Natural killer cell (primary cell): ENCODE data around the gene ARL5A. TPM values are rescaled to one million over a fixed set of nuclear protein-coding genes. Genes with fewer than 3 reads are reported as not detected.
A peak's percentile ranks its signal among the peaks of the same experiment; 100 is the strongest.

Experiments
- ATAC-seq, 3 donors: fragments of 150-1000 bp in 2 of 3; fragments of 200-7000 bp in 1 of 3; cut with Tn5 transposase; 1 replicate in 1 of 3; 2 replicates in 2 of 3; pipeline ENCODE4 v1.10.0; 2021; ENCODE audit warnings: mild to moderate bottlenecking in 2 of 3, moderate library complexity in 2 of 3
- DNase-seq, 2 donors: peaks; one replicate each; pipeline versions ENCODE4 v3.0.0 to v3.0.0-alpha.2; 2013 to 2021; ENCODE audit warnings: mixed read lengths in 1 of 2
- H3K27ac ChIP-seq: one replicate; pipeline ENCODE4 v1.5.1; 2013; ENCODE audit warnings: mild to moderate bottlenecking, low read length
- H3K27me3 ChIP-seq: one replicate; pipeline ENCODE4 v1.6.1; 2013; ENCODE audit warnings: low read length; ENCODE audit not compliant: control insufficient read depth, insufficient read depth
- H3K36me3 ChIP-seq: one replicate; pipeline ENCODE4 v1.6.1; 2013; ENCODE audit warnings: low read length; ENCODE audit not compliant: control insufficient read depth, insufficient read depth
- H3K4me1 ChIP-seq: one replicate; pipeline ENCODE4 v1.6.1; 2013; ENCODE audit warnings: low read length; ENCODE audit not compliant: control insufficient read depth, insufficient read depth
- H3K4me3 ChIP-seq: one replicate; pipeline ENCODE4 v1.5.1; 2013; ENCODE audit warnings: low read length
- H3K9me3 ChIP-seq: one replicate; pipeline ENCODE4 v1.6.1; 2013; ENCODE audit warnings: low read length; ENCODE audit not compliant: control insufficient read depth, insufficient read depth
- H3K27ac Mint-ChIP-seq, 2 donors: one replicate each; pipeline ENCODE4 v1.8.0; 2022; ENCODE audit warnings: mild to moderate bottlenecking in 2 of 2, mixed read lengths in 2 of 2, moderate library complexity in 1 of 2
- H3K27me3 Mint-ChIP-seq, 2 donors: one replicate each; pipeline ENCODE4 v1.8.0; 2022; ENCODE audit warnings: low read depth in 2 of 2, mixed read lengths in 2 of 2
- H3K36me3 Mint-ChIP-seq: one replicate; pipeline ENCODE4 v1.8.0; 2022; ENCODE audit warnings: mixed read lengths
- H3K4me1 Mint-ChIP-seq, 2 donors: one replicate each; pipeline ENCODE4 v1.8.0; 2022; ENCODE audit warnings: mixed read lengths in 2 of 2
- H3K4me3 Mint-ChIP-seq: one replicate; pipeline ENCODE4 v1.8.0; 2022; ENCODE audit warnings: mild to moderate bottlenecking, moderate library complexity, mixed read lengths
- H3K9me3 Mint-ChIP-seq, 2 donors: one replicate each; pipeline ENCODE4 v1.8.0; 2022; ENCODE audit warnings: mixed read lengths in 2 of 2
- WGBS: methylation state at CpG from one replicate; pipeline ENCODE4 v1.1.7; 2013; ENCODE audit warnings: missing lambda C conversion rate; ENCODE audit not compliant: insufficient coverage; 5-methylcytosine and 5-hydroxymethylcytosine counted together
- intact Hi-C: fragments of 100-400 bp; cut with micrococcal nuclease; formaldehyde crosslinking; loops from one replicate; pipeline ENCODE4 v1.14.2; 2022
- total RNA-seq, 4 donors: library from RNA; stranded (reverse); fragments of 120-200 nt in 1 of 4; gene quantifications; one replicate each; pipeline versions ENCODE4 v1.2.3 to v1.2.4, GENCODE V29; 2013 to 2022
- TF ChIP-seq, protein P1 (sequence below): fragments of 200-600 bp; IDR thresholded peaks from one replicate; pipeline ENCODE4 v1.8.0; 2022; ENCODE audit warnings: antibody characterized with exemption

ARL5A gene
- total RNA-seq, 3 donors from 2014 or later (not counting 1 experiment from before 2014, with no cell fraction given) = 39.9 to 58.0 (median 56.5) TPM

DNA sequence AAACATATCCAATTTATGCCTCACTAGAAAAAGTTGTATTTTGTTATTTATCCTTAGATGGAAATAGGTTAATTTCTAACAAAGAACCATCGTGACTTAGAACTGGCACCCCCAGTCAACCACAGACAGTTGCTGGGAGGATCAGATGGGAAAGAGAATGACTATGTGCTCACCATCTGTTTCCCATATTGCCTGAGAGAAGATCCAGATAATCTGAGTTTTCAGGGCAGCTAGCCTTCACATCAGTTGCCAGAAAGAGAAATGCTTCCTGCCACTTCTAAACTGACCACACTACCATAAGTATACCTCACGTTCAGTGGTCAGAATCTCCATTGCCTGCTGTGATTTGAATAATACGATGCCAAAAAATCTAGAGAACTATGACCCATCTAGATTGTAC lies 65.5 kb downstream of the ARL5A start:
- H3K27ac Mint-ChIP-seq = peak overlapping the region; percentile 36 to 83
- Histone ChIP-seq H3K9me3 (no peaks in the 10 kb centered on the region), H3K4me3 (no peak overlapping the region), H3K27ac (no peak overlapping the region), H3K36me3 (no peaks in the 10 kb centered on the region), H3K4me1 (peaks cover 29% of the 10 kb centered on the region), H3K27me3 (no peaks in the 10 kb centered on the region)
- H3K36me3 Mint-ChIP-seq = no peaks in the 10 kb centered on the region
- H3K4me1 Mint-ChIP-seq = peaks cover 43 to 47% of the 10 kb centered on the region in 2 donors
- 39% methylated on average over 2 of the region's 3 CpGs for WGBS
- H3K9me3 Mint-ChIP-seq = no peaks in the 10 kb centered on the region
- no peak overlapping the region for H3K4me3 Mint-ChIP-seq
- ATAC-seq (no peak), DNase-seq (no peak)
- H3K27me3 Mint-ChIP-seq = no peaks in the 10 kb centered on the region
- TF ChIP-seq, protein P1, sequence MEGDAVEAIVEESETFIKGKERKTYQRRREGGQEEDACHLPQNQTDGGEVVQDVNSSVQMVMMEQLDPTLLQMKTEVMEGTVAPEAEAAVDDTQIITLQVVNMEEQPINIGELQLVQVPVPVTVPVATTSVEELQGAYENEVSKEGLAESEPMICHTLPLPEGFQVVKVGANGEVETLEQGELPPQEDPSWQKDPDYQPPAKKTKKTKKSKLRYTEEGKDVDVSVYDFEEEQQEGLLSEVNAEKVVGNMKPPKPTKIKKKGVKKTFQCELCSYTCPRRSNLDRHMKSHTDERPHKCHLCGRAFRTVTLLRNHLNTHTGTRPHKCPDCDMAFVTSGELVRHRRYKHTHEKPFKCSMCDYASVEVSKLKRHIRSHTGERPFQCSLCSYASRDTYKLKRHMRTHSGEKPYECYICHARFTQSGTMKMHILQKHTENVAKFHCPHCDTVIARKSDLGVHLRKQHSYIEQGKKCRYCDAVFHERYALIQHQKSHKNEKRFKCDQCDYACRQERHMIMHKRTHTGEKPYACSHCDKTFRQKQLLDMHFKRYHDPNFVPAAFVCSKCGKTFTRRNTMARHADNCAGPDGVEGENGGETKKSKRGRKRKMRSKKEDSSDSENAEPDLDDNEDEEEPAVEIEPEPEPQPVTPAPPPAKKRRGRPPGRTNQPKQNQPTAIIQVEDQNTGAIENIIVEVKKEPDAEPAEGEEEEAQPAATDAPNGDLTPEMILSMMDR = no peak
- intact Hi-C loops = no loop called here

DNA sequence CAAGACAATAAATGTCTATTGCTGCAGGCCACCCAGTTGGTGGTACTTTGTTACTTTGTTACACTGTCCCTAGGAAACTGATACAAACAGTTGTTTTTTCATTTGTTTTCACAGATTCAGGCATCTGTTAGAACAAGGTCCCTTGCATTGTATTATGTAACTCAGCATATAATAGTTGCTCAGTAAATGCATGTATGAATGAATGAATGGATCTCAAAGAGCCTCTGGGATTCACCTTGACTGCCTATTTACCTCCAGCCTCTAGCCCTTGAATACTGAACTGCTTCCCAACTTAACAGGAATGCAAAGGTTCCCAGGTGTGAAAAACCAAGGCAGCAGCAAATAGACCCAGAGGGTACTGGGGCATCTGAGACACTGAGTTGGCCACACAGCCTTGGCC lies 66.5 kb downstream of the ARL5A start:
- no peak for DNase-seq
- intact Hi-C loops = no loop called here
- Mint-ChIP-seq H3K9me3 (no peaks in the 10 kb centered on the region), H3K4me1 (peaks cover 37 to 38% of the 10 kb centered on the region in 2 donors), H3K27me3 (no peaks in the 10 kb centered on the region), H3K27ac (no peak overlapping the region), H3K4me3 (no peak overlapping the region), H3K36me3 (no peaks in the 10 kb centered on the region)
- Histone ChIP-seq H3K36me3 (no peaks in the 10 kb centered on the region), H3K9me3 (no peaks in the 10 kb centered on the region), H3K4me1 (peaks cover 21% of the 10 kb centered on the region), H3K27me3 (no peaks in the 10 kb centered on the region), H3K27ac (no peak overlapping the region), H3K4me3 (no peak overlapping the region)
- TF ChIP-seq, protein P1 = no peak
- ATAC-seq = no peak

GRCh38 chr2:151761193-151761592 lies 67.0 kb downstream of the ARL5A start:
- Mint-ChIP-seq H3K9me3 (no peaks in the 10 kb centered on the region), H3K4me1 (peaks cover 32 to 33% of the 10 kb centered on the region in 2 donors), H3K36me3 (no peaks in the 10 kb centered on the region), H3K4me3 (no peak overlapping the region), H3K27ac (no peak overlapping the region), H3K27me3 (no peaks in the 10 kb centered on the region)
- intact Hi-C loops = no loop called here
- TF ChIP-seq, protein P1 = no peak
- ATAC-seq = no peak
- WGBS = 100% methylated on average over 3 of the region's 3 CpGs
- Histone ChIP-seq H3K36me3 (no peaks in the 10 kb centered on the region), H3K27me3 (no peaks in the 10 kb centered on the region), H3K27ac (no peak overlapping the region), H3K9me3 (no peaks in the 10 kb centered on the region), H3K4me1 (peaks cover 16% of the 10 kb centered on the region), H3K4me3 (no peak overlapping the region)
- no peak for DNase-seq

GRCh38 chr2:151760139-151760650 lies 68.0 kb downstream of the ARL5A start:
- H3K9me3 Mint-ChIP-seq = no peaks in the 10 kb centered on the region
- intact Hi-C loops = no loop called here

More at GRCh38 chr2:151760139-151760650, 68.0 kb downstream of the ARL5A start:
- no peaks in the 10 kb centered on the region for H3K27me3 Mint-ChIP-seq
- Histone ChIP-seq H3K36me3 (no peaks in the 10 kb centered on the region), H3K27ac (no peak overlapping the region), H3K27me3 (no peaks in the 10 kb centered on the region), H3K4me1 (peaks cover 6% of the 10 kb centered on the region), H3K9me3 (no peaks in the 10 kb centered on the region), H3K4me3 (no peak overlapping the region)
- peaks cover 22 to 23% of the 10 kb centered on the region in 2 donors for H3K4me1 Mint-ChIP-seq
- DNase-seq = no peak
- H3K27ac Mint-ChIP-seq = no peak overlapping the region
- no peaks in the 10 kb centered on the region for H3K36me3 Mint-ChIP-seq
- WGBS = 96% methylated on average over 10 of the region's 11 CpGs
- no peak overlapping the region for H3K4me3 Mint-ChIP-seq
- ATAC-seq = no peak
- TF ChIP-seq, protein P1 = no peak
